Astrocyte (in vitro differentiated cells and primary cell): Measurements from ENCODE around the gene HTR3B. TPM values are rescaled to one million over a fixed set of nuclear protein-coding genes. Genes with fewer than 3 reads are reported as not detected.

Experiments used
- DNase-seq: peaks from one replicate; pipeline ENCODE4 v3.0.0-alpha.2; 2010; ENCODE audit warnings: low read depth
- FAIRE-seq: peaks from 2 replicates; lab custom pipeline; 2011; peaks lifted over from hg19 to GRCh38; lab: Jason Lieb, UNC
- H2AFZ ChIP-seq: 2 replicates; pipeline ENCODE4 v1.6.0; 2012; ENCODE audit warnings: low read depth, low read length, inconsistent platforms
- H3K27ac ChIP-seq: 2 replicates; pipeline ENCODE4 v1.5.1; 2011; ENCODE audit warnings: low read depth, low read length, inconsistent platforms
- H3K27me3 ChIP-seq: 2 replicates; pipeline ENCODE4 v1.6.0; 2011; ENCODE audit warnings: low read length, inconsistent platforms; ENCODE audit not compliant: insufficient read depth
- H3K36me3 ChIP-seq: 2 replicates; pipeline ENCODE4 v1.5.1; 2011; ENCODE audit warnings: low read length, inconsistent platforms; ENCODE audit not compliant: insufficient read depth
- H3K4me1 ChIP-seq: 2 replicates; pipeline ENCODE4 v1.5.1; 2011; ENCODE audit warnings: low read length, inconsistent platforms; ENCODE audit not compliant: insufficient read depth
- H3K4me2 ChIP-seq: 2 replicates; pipeline ENCODE4 v1.6.0; 2012; ENCODE audit warnings: low read length, inconsistent platforms
- H3K4me3 ChIP-seq: 2 replicates; pipeline ENCODE4 v1.5.1; 2011; ENCODE audit warnings: low read depth, mild to moderate bottlenecking, low read length, inconsistent platforms; ENCODE audit not compliant: insufficient read depth
- H3K79me2 ChIP-seq: 2 replicates; pipeline ENCODE4 v1.6.0; 2012; ENCODE audit warnings: mild to moderate bottlenecking, low read length, inconsistent platforms; ENCODE audit not compliant: insufficient read depth
- H3K9ac ChIP-seq: 2 replicates; pipeline ENCODE4 v1.6.0; 2012; ENCODE audit warnings: mild to moderate bottlenecking, low read length, inconsistent platforms
- H3K9me3 ChIP-seq: 2 replicates; pipeline ENCODE4 v1.5.1; 2012; ENCODE audit warnings: low read depth, mild to moderate bottlenecking, low read length, inconsistent platforms; ENCODE audit not compliant: insufficient read depth
- H4K20me1 ChIP-seq: 2 replicates; pipeline ENCODE4 v1.6.0; 2012; ENCODE audit warnings: low read length, inconsistent platforms; ENCODE audit not compliant: insufficient read depth
- H3K27ac Mint-ChIP-seq: one replicate; pipeline ENCODE4 v1.8.0; 2021; ENCODE audit warnings: mild to moderate bottlenecking, mixed read lengths; ENCODE audit not compliant: unreplicated experiment
- H3K27me3 Mint-ChIP-seq: one replicate; pipeline ENCODE4 v1.8.0; 2021; ENCODE audit warnings: low read depth, mixed read lengths; ENCODE audit not compliant: unreplicated experiment
- H3K36me3 Mint-ChIP-seq: one replicate; pipeline ENCODE4 v1.8.0; 2021; ENCODE audit warnings: low read depth, mixed read lengths; ENCODE audit not compliant: unreplicated experiment
- H3K4me1 Mint-ChIP-seq: one replicate; pipeline ENCODE4 v1.8.0; 2021; ENCODE audit warnings: low read depth, mixed read lengths; ENCODE audit not compliant: unreplicated experiment
- H3K4me3 Mint-ChIP-seq: one replicate; pipeline ENCODE4 v1.8.0; 2021; ENCODE audit warnings: mild to moderate bottlenecking, moderate library complexity, mixed read lengths; ENCODE audit not compliant: unreplicated experiment
- H3K9me3 Mint-ChIP-seq: one replicate; pipeline ENCODE4 v1.8.0; 2021; ENCODE audit warnings: mild to moderate bottlenecking, mixed read lengths; ENCODE audit not compliant: unreplicated experiment
- EZH2 ChIP-seq: IDR thresholded peaks from 2 replicates; pipeline ENCODE4 v1.6.1; 2012; ENCODE audit warnings: mild to moderate bottlenecking, low read length, inconsistent platforms; ENCODE audit not compliant: insufficient read depth
- total RNA-seq: library from RNA; stranded (reverse); gene quantifications from 2 replicates; pipeline ENCODE4 v1.2.1, GENCODE V29; 2021
- TF ChIP-seq, protein P1 (sequence below): IDR thresholded peaks from 2 replicates; pipeline ENCODE4 v1.5.1; 2011; ENCODE audit warnings: low read depth, mild to moderate bottlenecking, inconsistent platforms, low read length, moderate library complexity; ENCODE audit not compliant: insufficient read depth

The HTR3B gene
- total RNA-seq, 1 donor from 2014 or later: not detected

DNA sequence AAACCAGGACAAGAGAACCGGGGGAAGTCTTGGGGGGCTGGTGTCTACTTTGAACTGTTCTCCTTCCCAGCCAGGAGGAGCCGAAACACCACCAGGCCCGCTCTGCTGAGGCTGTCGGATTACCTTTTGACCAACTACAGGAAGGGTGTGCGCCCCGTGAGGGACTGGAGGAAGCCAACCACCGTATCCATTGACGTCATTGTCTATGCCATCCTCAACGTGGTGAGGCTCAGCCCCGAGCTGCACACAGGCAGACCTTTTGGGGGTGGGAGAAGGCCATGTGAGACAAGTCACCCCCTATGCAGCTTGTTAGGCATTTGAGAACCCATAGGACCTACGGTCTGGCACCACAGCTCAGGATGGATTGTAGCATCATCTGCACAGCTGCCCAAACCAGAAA lies 73.1 kb downstream of the HTR3B start:
- Mint-ChIP-seq H3K4me3 (no peak overlapping the region), H3K4me1 (peaks cover 3% of the 10 kb centered on the region), H3K9me3 (no peaks in the 10 kb centered on the region), H3K27me3 (peaks cover 49% of the 10 kb centered on the region), H3K36me3 (no peaks in the 10 kb centered on the region), H3K27ac (no peak overlapping the region)
- H3K9me3 ChIP-seq: no peaks in the 10 kb centered on the region
- DNase-seq (no peak), FAIRE-seq (no peak)
- TF ChIP-seq, protein P1, sequence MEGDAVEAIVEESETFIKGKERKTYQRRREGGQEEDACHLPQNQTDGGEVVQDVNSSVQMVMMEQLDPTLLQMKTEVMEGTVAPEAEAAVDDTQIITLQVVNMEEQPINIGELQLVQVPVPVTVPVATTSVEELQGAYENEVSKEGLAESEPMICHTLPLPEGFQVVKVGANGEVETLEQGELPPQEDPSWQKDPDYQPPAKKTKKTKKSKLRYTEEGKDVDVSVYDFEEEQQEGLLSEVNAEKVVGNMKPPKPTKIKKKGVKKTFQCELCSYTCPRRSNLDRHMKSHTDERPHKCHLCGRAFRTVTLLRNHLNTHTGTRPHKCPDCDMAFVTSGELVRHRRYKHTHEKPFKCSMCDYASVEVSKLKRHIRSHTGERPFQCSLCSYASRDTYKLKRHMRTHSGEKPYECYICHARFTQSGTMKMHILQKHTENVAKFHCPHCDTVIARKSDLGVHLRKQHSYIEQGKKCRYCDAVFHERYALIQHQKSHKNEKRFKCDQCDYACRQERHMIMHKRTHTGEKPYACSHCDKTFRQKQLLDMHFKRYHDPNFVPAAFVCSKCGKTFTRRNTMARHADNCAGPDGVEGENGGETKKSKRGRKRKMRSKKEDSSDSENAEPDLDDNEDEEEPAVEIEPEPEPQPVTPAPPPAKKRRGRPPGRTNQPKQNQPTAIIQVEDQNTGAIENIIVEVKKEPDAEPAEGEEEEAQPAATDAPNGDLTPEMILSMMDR: no peak
- no peak for TF ChIP-seq EZH2
- H3K9ac ChIP-seq: no peak overlapping the region
- H3K4me2 ChIP-seq: no peak overlapping the region
- no peak overlapping the region for H2AFZ ChIP-seq
- H3K27me3 ChIP-seq: no peaks in the 10 kb centered on the region
- no peaks in the 10 kb centered on the region for H3K4me1 ChIP-seq
- no peaks in the 10 kb centered on the region for H3K79me2 ChIP-seq
- H4K20me1 ChIP-seq: no peaks in the 10 kb centered on the region
- no peak overlapping the region for H3K27ac ChIP-seq
- no peaks in the 10 kb centered on the region for H3K36me3 ChIP-seq
- H3K4me3 ChIP-seq: no peak overlapping the region

DNA sequence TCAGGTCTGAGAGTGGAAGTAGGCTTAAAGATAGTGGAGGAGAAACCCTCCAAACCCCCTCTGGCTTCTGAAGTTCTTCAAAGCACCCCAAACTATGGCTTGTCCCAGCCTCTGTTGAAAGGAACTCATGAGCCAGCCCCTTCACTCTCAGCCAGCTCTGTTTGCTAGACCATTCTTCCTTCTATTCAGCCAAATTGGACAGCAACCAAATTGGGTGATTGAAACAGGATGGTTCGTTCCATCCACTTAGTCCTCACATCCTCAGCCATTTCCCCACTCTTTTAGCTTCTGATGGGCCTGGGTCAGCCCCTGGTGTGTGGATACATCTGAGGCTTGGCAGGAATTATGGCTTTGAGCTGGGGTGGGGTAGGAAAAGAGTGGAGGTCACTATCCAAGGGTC lies 74.8 kb downstream of the HTR3B start:
- H3K27ac Mint-ChIP-seq: no peak overlapping the region
- no peak overlapping the region for H3K9ac ChIP-seq
- H3K4me3 ChIP-seq: no peak overlapping the region
- no peaks in the 10 kb centered on the region for H3K9me3 ChIP-seq
- H2AFZ ChIP-seq: no peak overlapping the region
- H4K20me1 ChIP-seq: no peaks in the 10 kb centered on the region
- no peaks in the 10 kb centered on the region for H3K9me3 Mint-ChIP-seq
- no peak overlapping the region for H3K27ac ChIP-seq
- H3K4me1 Mint-ChIP-seq: peaks cover 3% of the 10 kb centered on the region
- DNase-seq: no peak
- no peak overlapping the region for H3K4me3 Mint-ChIP-seq
- no peaks in the 10 kb centered on the region for H3K36me3 Mint-ChIP-seq
- no peaks in the 10 kb centered on the region for H3K4me1 ChIP-seq
- H3K27me3 ChIP-seq: no peaks in the 10 kb centered on the region
- no peaks in the 10 kb centered on the region for H3K79me2 ChIP-seq
- FAIRE-seq: no peak
- H3K27me3 Mint-ChIP-seq: peaks cover 61% of the 10 kb centered on the region
- H3K4me2 ChIP-seq: no peak overlapping the region
- H3K36me3 ChIP-seq: no peaks in the 10 kb centered on the region
- no peak for TF ChIP-seq EZH2
- TF ChIP-seq, protein P1: no peak

DNA sequence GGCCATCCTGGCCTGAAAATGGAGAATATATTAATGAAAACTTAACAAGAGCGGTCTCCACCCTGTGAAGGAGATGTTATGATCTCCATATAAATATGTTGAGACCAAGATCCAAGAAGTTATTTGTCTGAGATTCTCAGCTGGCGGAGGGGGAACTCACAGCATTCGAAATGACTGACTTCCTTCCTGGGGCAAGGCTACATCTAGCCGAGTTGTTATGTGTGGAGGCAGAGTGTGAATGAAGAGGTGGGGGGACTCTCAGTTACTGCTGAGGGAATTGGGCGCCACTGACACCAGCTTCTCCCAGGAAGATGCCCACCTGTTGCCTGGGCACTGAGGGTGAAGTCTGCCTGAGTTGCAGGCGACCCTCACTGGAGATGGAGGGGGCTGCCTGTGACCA lies 76.2 kb downstream of the HTR3B start:
- Histone ChIP-seq H3K4me3 (no peak overlapping the region), H3K27ac (no peak overlapping the region), H4K20me1 (no peaks in the 10 kb centered on the region), H3K36me3 (no peaks in the 10 kb centered on the region), H2AFZ (no peak overlapping the region), H3K27me3 (no peaks in the 10 kb centered on the region), H3K9ac (no peak overlapping the region), H3K4me1 (no peaks in the 10 kb centered on the region), H3K4me2 (no peak overlapping the region), H3K9me3 (no peaks in the 10 kb centered on the region), H3K79me2 (no peaks in the 10 kb centered on the region)
- no peak for TF ChIP-seq EZH2
- no peak overlapping the region for H3K4me3 Mint-ChIP-seq
- FAIRE-seq (no peak), DNase-seq (no peak)
- peaks cover 59% of the 10 kb centered on the region for H3K27me3 Mint-ChIP-seq
- H3K27ac Mint-ChIP-seq: no peak overlapping the region
- no peaks in the 10 kb centered on the region for H3K36me3 Mint-ChIP-seq
- H3K4me1 Mint-ChIP-seq: no peaks in the 10 kb centered on the region
- H3K9me3 Mint-ChIP-seq: no peaks in the 10 kb centered on the region
